GM12892 (cell line): ENCODE measurements around the gene TLDC2.

Experiments
- POLR2A ChIP-seq: IDR thresholded peaks from 2 replicates; pipeline ENCODE4 v1.6.1; 2011; ENCODE audit warnings: low read depth, low read length, control low read depth
- POLR2AphosphoS5 ChIP-seq: IDR thresholded peaks from 2 replicates; pipeline ENCODE4 v1.6.1; 2011; ENCODE audit warnings: low read depth, low read length, control low read depth
- TAF1 ChIP-seq: IDR thresholded peaks from 2 replicates; pipeline ENCODE4 v1.6.1; 2011; ENCODE audit warnings: low read depth, mild to moderate bottlenecking, control low read depth, low read length, borderline replicate concordance

- TF ChIP-seq POLR2A (no peak), POLR2AphosphoS5 (no peak), TAF1 (no peak)
Measured at GRCh38 chr20:36893801-36894200, 17.9 kb downstream of the TLDC2 start.
